Upper lobe of left lung (tissue), 6 donors: ENCODE data around the gene FBLN2. TPM values are rescaled to one million over a fixed set of nuclear protein-coding genes. Genes with fewer than 3 reads are reported as not detected.

Experiments used
- ATAC-seq, 2 donors: fragments of 200-7000 bp; cut with Tn5 transposase; one replicate each; pipeline ENCODE4 v1.9.1; 2022; ENCODE audit warnings: mild to moderate bottlenecking in 2 of 2, moderate library complexity in 2 of 2; ENCODE audit not compliant: low FRiP score in 2 of 2
- DNase-seq, 2 donors: peaks; one replicate each; pipeline ENCODE4 v3.0.0-alpha.2; 2019 to 2020
- H3K27ac ChIP-seq, 4 donors: fragments of 200-600 bp; sonication (generic); one replicate each; pipeline ENCODE4 v1.5.1; 2016 to 2019
- H3K27me3 ChIP-seq, 4 donors: fragments of 200-600 bp; sonication (generic); one replicate each; pipeline ENCODE4 v1.5.1; 2017 to 2019
- H3K36me3 ChIP-seq, 4 donors: fragments of 200-600 bp; sonication (generic); one replicate each; pipeline ENCODE4 v1.5.1; 2016 to 2019
- H3K4me1 ChIP-seq, 4 donors: fragments of 200-600 bp; sonication (generic); one replicate each; pipeline ENCODE4 v1.5.1; 2018 to 2019
- H3K4me3 ChIP-seq, 4 donors: fragments of 200-600 bp; sonication (generic); one replicate each; pipeline ENCODE4 v1.5.1; 2017 to 2019; ENCODE audit warnings: mild to moderate bottlenecking in 2 of 4, moderate library complexity in 1 of 4
- H3K9me3 ChIP-seq, 4 donors: fragments of 200-600 bp; sonication (generic); one replicate each; pipeline ENCODE4 v1.5.1; 2018 to 2019
- CTCF ChIP-seq, 6 experiments: fragments of 450-650 bp in 4 of 6; fragments of 200-600 bp in 2 of 6; sonication (generic) in 2 of 6; IDR thresholded peaks; one replicate each; pipeline ENCODE4 v1.5.1; 2016 to 2019; ENCODE audit warnings: antibody characterized with exemption in 6 of 6
- EP300 ChIP-seq, 4 donors: sonication (generic); formaldehyde crosslinking; IDR thresholded peaks; one replicate each; pipeline ENCODE4 v1.5.1; 2017; ENCODE audit warnings: antibody characterized with exemption in 4 of 4, control low read depth in 2 of 4
- POLR2A ChIP-seq, 4 donors: fragments of 450-650 bp; IDR thresholded peaks; one replicate each; pipeline ENCODE4 v1.5.1; 2016 to 2017; ENCODE audit warnings: antibody characterized with exemption in 4 of 4, mild to moderate bottlenecking in 2 of 4
- POLR2AphosphoS5 ChIP-seq, 2 donors: sonication (generic); formaldehyde crosslinking; IDR thresholded peaks; one replicate each; pipeline ENCODE4 v1.5.1; 2017; ENCODE audit warnings: antibody characterized with exemption in 2 of 2
- WGBS, 2 donors: methylation state at CpG; one replicate each; pipeline ENCODE4 v1.1.5; 2017 to 2018; 5-methylcytosine and 5-hydroxymethylcytosine counted together
- total RNA-seq, 6 donors: library from RNA; depleted of rRNA in 4 of 6; stranded (reverse); fragments of >200 nt in 4 of 6; gene quantifications; one replicate each; pipeline versions ENCODE4 v1.1.0 to v1.2.1, GENCODE V29; 2016 to 2021
- donor health status: DM: no; HTN: no; CAD: no; lungs with moderate emphysema.
- donor health status: DM: no; HTN: yes; CAD: no; lungs with severe emphysema.

Gene FBLN2
- total RNA-seq, 6 donors from 2014 or later, result 2.1 to 85.7 (median 19.5) TPM

- no peak overlapping the region for H3K4me3 ChIP-seq
- peaks cover 0 to 5% (median 0%) of the 10 kb centered on the region in 4 donors for H3K36me3 ChIP-seq
- no peaks in the 10 kb centered on the region for H3K9me3 ChIP-seq
- peaks cover 0 to 7% (median 2%) of the 10 kb centered on the region in 4 donors for H3K4me1 ChIP-seq
- H3K27me3 ChIP-seq, result no peaks in the 10 kb centered on the region
- ATAC-seq (no peak), DNase-seq (peak in 1 of 2 donors; percentile 63)
- WGBS, 2 donors, result 83 to 89% methylated on average over 8 to 15 of the region's 15 CpGs
- H3K27ac ChIP-seq, result no peak overlapping the region
- TF ChIP-seq POLR2AphosphoS5 (IDR thresholded peaks at IDR 0.05) (no peak), EP300 (IDR thresholded peaks at IDR 0.05) (no peak), CTCF (IDR thresholded peaks at IDR 0.05) (no peak), POLR2A (IDR thresholded peaks at IDR 0.05) (no peak)
These were observed 39.7 kb upstream of the FBLN2 start for GRCh38 chr3:13509059-13509815.

- WGBS, 2 donors, result 90% methylated on average over 8 of the region's 8 CpGs; no CpG with 5 or more reads in 1 of the 2 donors
- no peak for ATAC-seq
These were observed 39.1 kb upstream of the FBLN2 start for GRCh38 chr3:13509816-13510192.

GRCh38 chr3:13512451-13512850 is 36.5 kb upstream of the FBLN2 start:
- DNase-seq (no peak), ATAC-seq (no peak)
- Histone ChIP-seq H3K4me3 (no peak overlapping the region), H3K27ac (no peak overlapping the region), H3K9me3 (no peaks in the 10 kb centered on the region), H3K4me1 (peaks cover 0 to 5% (median 2%) of the 10 kb centered on the region in 4 donors), H3K27me3 (no peaks in the 10 kb centered on the region), H3K36me3 (no peaks in the 10 kb centered on the region)
- WGBS, 2 donors, result 77 to 90% methylated on average over 7 of the region's 7 CpGs
- no peak for TF ChIP-seq EP300 (IDR thresholded peaks at IDR 0.05)
- no peak for TF ChIP-seq CTCF (IDR thresholded peaks at IDR 0.05)
- no peak for TF ChIP-seq POLR2AphosphoS5 (IDR thresholded peaks at IDR 0.05)
- TF ChIP-seq POLR2A (IDR thresholded peaks at IDR 0.05), result no peak

More at GRCh38 chr3:13509816-13510192, 39.1 kb upstream of the FBLN2 start:
- DNase-seq, result no peak
- TF ChIP-seq CTCF (IDR thresholded peaks at IDR 0.05) (no peak), POLR2AphosphoS5 (IDR thresholded peaks at IDR 0.05) (no peak), EP300 (IDR thresholded peaks at IDR 0.05) (no peak), POLR2A (IDR thresholded peaks at IDR 0.05) (no peak)
- Histone ChIP-seq H3K4me3 (no peak overlapping the region), H3K36me3 (no peaks in the 10 kb centered on the region), H3K27ac (no peak overlapping the region), H3K27me3 (no peaks in the 10 kb centered on the region), H3K9me3 (no peaks in the 10 kb centered on the region), H3K4me1 (peaks cover 0 to 7% (median 2%) of the 10 kb centered on the region in 4 donors)

- DNase-seq, result no peak
These were observed 35.6 kb upstream of the FBLN2 start for GRCh38 chr3:13513051-13513912.

More at GRCh38 chr3:13513051-13513912, 35.6 kb upstream of the FBLN2 start:
- H3K27ac ChIP-seq, result no peak overlapping the region
- no peaks in the 10 kb centered on the region for H3K4me1 ChIP-seq
- TF ChIP-seq EP300 (IDR thresholded peaks at IDR 0.05), result no peak
- TF ChIP-seq CTCF (IDR thresholded peaks at IDR 0.05), result no peak
- TF ChIP-seq POLR2A (IDR thresholded peaks at IDR 0.05), result no peak
- no peak for TF ChIP-seq POLR2AphosphoS5 (IDR thresholded peaks at IDR 0.05)
- no peaks in the 10 kb centered on the region for H3K27me3 ChIP-seq
- no peak overlapping the region for H3K4me3 ChIP-seq
- H3K36me3 ChIP-seq, result no peaks in the 10 kb centered on the region
- peak in 1 of 2 donors; percentile 59 for ATAC-seq
- 57 to 77% methylated on average over 18 to 20 of the region's 20 CpGs for WGBS, 2 donors
- H3K9me3 ChIP-seq, result no peaks in the 10 kb centered on the region
